ENCODE data around the gene NR3C2.

The NR3C2 gene

DNA sequence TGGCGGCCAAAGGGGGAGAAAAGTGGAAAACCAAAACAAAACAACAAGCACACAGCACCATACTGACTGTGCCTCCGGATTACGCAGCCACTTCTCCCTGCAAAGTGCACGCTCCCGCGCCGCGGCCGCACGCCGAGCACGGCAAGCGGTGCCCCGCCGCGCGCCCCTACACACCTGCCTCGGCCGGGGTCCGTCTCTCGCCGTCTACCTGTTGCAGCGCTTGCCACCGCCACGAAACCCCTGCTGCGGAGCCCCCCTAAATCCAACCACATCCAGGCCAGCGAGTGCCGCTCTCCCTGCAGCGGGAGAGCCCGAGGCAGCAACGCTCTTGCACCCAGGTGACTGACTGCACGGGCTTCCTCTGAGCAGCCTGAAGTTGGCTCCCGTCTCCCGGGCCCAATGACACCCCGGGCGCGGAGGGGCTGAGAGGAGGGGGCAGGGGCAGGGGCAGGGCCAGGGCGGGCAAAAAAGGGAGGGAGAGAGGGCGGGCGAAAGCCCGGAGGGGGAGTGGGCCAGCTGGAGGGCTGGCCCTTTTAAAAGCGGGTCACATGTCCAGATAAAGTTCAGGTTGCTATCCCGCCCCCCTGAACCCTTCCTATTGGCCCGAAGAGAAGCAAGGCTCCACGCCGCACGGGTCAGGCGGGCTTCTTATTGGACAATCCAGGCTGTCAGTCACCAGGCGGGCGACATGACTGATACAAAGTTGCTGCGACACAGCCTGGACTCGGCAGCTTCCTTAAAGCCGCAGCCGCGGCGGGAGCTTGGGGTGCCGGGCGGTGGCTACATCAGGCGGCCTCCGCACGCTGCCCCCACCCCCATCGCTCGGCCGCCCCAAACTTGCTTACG lies at the start of gene NR3C2:
Gene NR3C2 (minus strand): TSS at position 429 of the 846 bp plus-strand sequence.
- peak; percentile 98 for DNase-seq

DNA sequence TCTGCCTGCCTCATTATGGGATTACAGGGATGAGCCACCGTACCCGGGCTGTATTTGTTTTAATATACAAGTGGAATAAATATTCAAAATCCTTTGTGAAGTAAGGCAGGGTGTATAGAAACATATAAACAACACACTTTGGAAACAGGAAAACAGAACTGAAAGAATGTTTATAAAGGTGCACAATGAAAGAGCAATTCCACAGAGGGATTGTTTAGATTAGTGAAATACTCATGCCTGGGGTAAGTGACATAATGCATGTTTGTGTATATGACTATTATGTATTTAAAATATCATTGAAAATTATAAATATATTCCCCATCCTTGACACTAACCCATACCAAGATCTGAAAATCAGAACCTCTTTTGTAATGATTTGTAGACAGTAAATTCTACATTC lies 45.0 kb upstream of the NR3C2 start:
- DNase-seq: no peak

- no peak for DNase-seq
Measured at GRCh38 chr4:148481636-148482035, 39.4 kb upstream of the NR3C2 start.

DNA sequence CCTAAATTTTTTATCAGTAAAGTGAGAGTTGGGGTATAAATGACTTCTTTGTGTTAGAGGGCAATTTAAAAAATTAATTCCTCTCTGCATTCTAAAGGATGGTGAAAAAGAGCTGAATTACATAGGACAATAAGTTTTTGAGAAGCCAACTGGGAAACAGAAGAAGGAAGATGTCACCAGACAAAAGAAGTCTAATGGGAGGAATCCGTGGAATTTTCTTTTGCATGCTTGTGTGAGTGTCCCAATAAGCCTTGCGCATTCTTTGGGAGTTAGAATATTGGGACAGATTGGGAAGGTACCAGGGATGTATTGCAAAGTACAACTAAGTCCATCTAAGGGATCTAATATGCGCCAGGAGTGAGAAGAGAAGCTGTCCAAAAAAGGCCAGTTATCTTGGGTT lies 35.1 kb upstream of the NR3C2 start:
- no peak for DNase-seq

DNA sequence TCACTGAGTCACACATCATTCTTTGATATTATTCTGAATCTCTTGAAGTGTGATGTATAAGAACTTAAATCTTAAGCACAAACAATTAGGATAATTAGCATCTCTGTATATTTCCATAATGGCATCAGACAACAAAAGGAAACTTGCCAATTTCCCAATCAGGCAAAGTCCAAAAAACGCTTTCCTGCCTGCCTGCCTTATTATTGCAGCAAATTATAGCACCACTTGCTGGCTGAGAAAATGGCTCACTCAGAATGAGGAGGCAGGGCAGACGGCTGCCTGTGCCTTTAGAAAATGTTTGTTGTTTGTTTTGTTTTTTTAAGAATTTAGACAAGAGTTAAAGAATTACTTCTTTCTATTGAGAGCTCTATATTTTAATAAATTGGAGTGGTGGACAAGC lies 27.7 kb upstream of the NR3C2 start:
- DNase-seq: no peak

DNA sequence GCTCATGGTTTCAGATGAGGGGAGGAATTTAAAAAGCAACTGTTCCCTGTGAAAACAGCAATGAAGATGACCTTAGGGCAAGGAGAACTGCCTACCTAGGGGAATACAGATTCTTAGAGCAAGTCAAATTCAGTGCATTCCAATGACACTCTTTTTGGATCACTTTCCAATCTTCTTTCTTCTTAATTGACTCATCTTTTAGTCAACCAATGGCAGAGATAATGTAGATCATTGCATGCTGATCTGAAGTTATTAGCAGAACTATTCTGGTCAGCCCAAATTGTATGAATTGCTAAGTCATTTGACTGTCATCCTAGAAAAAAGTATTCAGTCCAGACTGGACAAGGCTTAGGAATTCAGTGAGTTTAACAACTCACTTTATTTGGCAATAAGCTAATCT lies 12.6 kb upstream of the NR3C2 start:
- DNase-seq: no peak

- DNase-seq: no peak
Measured at GRCh38 chr4:148453833-148454232, 11.6 kb upstream of the NR3C2 start.

DNA sequence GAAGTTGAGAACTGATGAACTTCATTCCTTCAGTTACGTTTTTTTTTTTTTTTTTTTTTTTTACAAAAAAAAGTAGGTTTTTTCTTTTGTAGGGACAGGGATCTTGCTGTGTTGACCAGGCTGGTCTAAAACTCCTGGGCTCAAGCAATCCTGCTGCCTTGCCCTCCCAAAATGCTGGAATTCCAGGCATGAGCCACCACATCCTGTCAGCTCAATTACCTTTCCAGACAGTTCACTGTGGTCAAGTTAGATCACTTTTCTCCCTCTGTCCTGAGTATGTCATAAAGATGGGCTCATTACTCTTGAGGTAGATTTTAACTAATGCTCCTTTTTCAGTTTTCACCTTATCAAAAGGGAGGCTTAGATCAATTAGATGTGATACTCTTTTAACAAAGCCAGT lies 10.8 kb upstream of the NR3C2 start:
- no peak for DNase-seq

- DNase-seq: no peak
Measured at GRCh38 chr4:148449921-148450320, 7.7 kb upstream of the NR3C2 start.

- no peak for DNase-seq
Measured at GRCh38 chr4:148448141-148448540, 5.9 kb upstream of the NR3C2 start.

DNA sequence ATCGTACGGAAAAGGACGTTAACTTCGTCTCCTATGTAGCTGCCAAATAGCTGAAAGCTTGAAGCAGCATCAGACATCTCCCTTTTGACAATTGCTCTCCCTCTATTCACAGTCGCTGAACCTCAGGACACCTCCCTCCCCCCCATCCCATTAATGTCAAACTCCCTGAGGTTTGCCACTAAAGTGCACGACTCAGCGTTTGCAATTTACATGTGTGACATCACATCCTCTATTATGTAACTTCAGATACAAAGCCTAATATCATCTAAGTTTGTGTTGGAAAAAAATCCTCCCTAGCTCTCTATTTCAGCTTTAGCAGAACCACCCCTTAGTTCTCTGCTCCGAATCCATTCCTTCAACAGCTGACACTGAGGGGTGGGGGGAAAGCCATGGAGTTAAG lies 5.5 kb upstream of the NR3C2 start:
- no peak for DNase-seq

DNA sequence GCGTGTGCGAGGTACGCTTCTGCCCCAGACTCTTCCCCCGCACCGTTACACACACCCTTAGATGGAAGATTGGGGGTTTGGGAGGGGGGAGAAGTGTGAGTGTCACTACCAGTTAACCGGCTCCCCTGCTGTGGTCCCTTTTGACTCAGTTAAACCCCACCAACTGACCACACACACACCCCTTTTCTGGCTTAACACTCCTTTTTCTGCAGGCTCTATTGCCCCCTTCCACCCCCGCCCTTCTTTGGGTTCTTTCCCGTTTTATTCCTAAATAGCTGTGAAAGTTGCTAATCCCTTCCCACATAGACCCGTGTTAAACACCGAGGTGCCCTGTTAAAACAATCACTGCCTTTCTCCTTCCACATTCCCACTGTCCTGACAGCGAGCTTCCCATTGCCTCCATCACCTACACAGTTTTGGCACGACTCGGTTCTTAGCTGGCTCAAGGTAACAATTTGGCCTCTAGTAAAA lies 3.7 kb upstream of the NR3C2 start:
- DNase-seq: no peak

- peak; percentile 29 for DNase-seq
Measured at GRCh38 chr4:148445071-148445859, 3.1 kb upstream of the NR3C2 start.

- peak; percentile 20 for DNase-seq
Measured at GRCh38 chr4:148444296-148445070, 2.3 kb upstream of the NR3C2 start.

DNA sequence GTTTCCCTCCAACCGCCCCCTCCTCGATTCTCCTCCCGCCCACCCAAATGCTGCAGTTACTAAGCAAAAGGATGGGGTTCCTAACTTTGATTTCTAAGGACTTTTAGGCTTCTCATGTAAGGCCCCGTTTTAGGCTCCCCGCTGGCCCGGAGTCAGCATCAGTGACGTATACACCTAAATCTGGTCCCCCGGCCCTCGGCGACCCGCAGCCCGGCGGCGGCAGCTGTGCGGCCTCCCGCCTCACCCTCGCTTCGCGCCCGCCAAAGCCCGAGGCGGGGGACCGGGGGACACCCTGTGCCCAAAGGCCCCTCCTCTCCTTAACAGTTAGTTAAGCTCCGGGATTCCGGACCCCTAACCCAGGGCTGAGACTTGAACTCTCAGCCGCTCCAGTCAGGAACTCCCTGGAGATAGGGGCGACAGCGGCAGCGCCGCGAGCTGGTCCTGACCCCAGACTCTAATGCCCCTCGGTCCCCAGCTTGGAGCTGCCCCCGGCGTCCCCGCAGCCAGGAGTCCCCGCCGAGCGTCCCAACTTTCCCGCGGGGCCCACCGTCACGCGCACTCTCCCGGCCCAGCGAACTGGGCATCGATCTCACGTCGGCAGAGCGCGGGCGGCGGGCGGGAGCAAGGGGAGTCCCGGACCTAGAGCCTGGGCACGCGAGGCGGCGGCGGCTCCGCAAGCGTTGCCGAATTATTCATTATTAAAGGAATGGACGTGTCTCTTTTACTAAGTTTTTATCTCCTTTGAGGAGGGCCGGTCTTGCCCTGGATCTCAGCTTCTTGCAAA lies 1.5 kb upstream of the NR3C2 start:
- DNase-seq: no peak

- DNase-seq: peak; percentile 6
Measured at GRCh38 chr4:148442832-148443511, 758 bp upstream of the NR3C2 start.

DNA sequence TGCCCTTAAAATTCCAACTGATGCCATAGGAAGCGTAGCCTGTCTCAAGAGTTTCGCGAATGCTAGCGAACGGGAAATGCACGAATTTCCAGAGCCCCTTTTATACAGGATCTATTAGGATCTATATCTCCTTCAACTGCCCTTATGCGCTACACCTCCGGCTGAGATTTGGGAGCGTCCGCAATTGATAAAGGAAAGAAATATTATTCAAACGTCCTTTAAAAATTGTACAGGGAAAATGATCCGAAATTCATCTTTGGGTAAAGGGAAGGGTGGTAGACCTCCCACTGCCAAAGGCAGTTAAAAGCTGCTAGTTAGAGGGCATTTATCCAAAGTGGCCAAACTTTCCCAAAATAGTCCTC lies 609 bp downstream of the NR3C2 start:
- DNase-seq: no peak

DNA sequence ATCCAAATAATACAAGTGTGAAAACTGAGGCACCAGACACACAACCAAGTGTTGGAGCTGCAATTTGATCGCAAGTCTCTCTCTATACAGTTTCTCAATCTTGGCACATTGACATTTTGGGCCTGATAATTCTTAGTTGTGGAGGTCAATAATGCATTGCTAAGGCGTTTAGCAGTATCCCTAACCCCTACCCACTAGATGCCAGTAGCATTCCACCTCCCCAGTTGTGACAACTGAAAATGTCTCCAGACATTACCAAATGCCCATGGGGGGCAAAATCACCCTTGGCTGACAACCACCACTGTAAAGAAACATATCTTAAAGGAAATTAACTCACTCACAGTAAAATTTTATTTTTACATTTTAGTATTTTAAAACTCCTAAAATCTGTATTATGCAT lies 4.2 kb downstream of the NR3C2 start:
- DNase-seq: no peak

GRCh38 chr4:148437439-148437838 lies 4.8 kb downstream of the NR3C2 start:
- DNase-seq: no peak

DNA sequence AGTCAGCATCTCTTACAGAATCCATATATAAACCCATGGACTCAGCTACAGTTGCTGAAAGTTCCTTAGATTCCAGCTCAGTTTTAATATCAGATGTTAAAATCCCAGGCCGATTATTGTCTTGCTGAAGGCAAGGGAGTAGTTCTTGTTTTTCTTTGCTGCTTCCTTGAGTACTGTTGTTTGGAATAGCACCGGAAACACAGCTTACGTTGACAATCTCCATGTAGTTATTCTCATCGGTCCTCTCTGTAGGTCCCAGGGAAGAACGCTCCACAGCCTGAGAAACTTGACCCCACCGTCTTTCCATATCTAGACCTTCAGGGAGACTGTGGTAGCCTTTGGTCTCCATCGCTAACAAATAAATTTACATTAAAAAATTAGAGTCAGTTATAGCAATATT lies 5.7 kb downstream of the NR3C2 start:
- DNase-seq: no peak

GRCh38 chr4:148435654-148436406 lies 6.4 kb downstream of the NR3C2 start:
- DNase-seq: no peak

Data from activated CD4-positive, alpha-beta T cell treated with anti-CD3 and anti-CD28 coated beads, Interleukin-2, amount 50 U/mL, for 16 hours (primary cell).